Thyroid gland (tissue), 4 donors: Measurements from ENCODE around the gene GABRR1.

ENCODE experiments used
- POLR2A ChIP-seq, 2 donors: fragments of 450-650 bp; IDR thresholded peaks; one replicate each; pipeline ENCODE4 v1.6.1; 2017; ENCODE audit warnings: antibody characterized with exemption in 2 of 2, mild to moderate bottlenecking in 2 of 2, moderate library complexity in 1 of 2
- TF ChIP-seq, protein P1 (sequence below), 6 experiments: fragments of 200-600 bp in 3 of 6; fragments of 450-650 bp in 3 of 6; sonication (generic) in 3 of 6; IDR thresholded peaks; one replicate each; pipeline ENCODE4 v1.5.1; 2016 to 2019; ENCODE audit warnings: antibody characterized with exemption in 6 of 6, mild to moderate bottlenecking in 2 of 6, inconsistent platforms in 1 of 6, moderate library complexity in 1 of 6

DNA sequence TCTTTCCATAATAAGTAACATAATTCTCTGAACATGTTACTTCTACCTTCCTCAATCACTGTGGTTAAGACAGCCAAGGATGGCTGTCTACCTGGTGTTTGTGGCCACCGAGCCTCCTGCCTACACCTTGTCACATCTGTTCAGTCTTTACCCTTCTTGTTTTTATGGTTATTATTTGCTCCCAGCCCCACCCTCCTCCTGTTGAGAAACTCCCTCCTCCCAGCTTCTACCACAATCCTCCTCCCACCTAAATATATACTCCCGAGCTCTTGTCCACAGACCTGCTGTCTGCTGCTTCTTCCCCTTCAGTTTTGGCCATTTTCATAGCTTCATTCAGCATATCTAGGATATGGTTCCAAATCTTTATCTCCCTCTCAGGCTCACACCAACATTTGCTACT is 35.7 kb upstream of the GABRR1 start:
- TF ChIP-seq, protein P1, sequence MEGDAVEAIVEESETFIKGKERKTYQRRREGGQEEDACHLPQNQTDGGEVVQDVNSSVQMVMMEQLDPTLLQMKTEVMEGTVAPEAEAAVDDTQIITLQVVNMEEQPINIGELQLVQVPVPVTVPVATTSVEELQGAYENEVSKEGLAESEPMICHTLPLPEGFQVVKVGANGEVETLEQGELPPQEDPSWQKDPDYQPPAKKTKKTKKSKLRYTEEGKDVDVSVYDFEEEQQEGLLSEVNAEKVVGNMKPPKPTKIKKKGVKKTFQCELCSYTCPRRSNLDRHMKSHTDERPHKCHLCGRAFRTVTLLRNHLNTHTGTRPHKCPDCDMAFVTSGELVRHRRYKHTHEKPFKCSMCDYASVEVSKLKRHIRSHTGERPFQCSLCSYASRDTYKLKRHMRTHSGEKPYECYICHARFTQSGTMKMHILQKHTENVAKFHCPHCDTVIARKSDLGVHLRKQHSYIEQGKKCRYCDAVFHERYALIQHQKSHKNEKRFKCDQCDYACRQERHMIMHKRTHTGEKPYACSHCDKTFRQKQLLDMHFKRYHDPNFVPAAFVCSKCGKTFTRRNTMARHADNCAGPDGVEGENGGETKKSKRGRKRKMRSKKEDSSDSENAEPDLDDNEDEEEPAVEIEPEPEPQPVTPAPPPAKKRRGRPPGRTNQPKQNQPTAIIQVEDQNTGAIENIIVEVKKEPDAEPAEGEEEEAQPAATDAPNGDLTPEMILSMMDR (IDR thresholded peaks at IDR 0.05), result no peak
- TF ChIP-seq POLR2A (IDR thresholded peaks at IDR 0.05), result no peak
